Measurements from ENCODE around the gene C9.
A peak's percentile ranks its signal among the peaks of the same experiment; 100 is the strongest.

Gene C9

DNA sequence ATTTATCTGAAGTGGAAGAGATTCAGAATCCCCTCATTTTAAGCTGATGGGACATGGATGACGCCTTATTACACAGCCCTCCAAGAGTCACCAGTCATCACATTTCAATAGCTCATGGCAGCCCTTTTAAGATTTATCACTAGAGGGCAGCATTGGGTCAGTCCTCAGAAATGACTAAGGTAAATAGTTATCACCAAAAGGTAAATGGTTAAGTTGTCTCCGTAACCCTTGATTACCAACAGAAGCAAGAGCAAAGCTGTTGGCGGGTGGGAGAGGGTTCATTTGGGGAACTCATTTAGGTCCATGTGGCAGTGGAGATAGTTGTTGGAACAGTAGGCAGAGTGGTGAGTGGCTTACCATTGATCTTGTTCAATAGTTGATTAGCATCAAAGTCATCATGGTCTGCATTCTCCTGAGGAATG lies 12.0 kb upstream of the C9 start:
- DNase-seq (ENCODE audit: insufficient read length, low spot score), result peak; percentile 67
- peak; percentile 89 for FAIRE-seq

DNA sequence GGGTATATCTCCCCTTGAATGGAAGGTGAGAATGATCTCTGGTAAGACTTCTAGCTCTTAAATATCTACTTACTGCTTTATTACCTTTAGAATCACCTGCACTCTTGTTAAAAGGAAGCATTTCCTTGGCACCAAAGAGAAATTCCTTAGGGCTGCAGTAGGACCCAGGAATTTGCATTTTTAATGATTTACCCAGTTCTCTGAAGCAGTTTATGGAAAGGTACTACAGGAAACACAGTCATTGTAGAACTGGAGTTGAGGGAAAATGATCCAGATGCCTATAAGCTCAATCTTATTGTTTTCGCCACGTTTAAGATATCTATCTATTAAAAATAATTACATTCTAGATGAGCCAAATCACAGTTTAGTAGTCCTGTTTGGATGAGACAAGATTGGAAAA lies 9.5 kb upstream of the C9 start:
- no peak for DNase-seq (ENCODE audit: insufficient read length, low spot score)
- FAIRE-seq, result no peak

DNA sequence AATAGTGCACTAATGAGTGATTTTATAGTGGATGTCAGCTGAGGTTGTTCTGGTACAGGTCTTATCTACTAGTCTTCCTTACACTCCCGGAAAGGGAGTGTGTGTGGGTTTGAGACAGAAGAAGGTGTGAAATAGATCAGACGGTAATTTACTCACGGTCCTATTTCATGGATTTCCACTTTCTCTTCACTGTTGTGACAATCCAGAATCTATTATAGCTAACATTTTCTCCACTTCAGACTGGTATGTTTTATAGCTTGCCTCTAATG lies 7.0 kb upstream of the C9 start:
- FAIRE-seq, result peak; percentile 60

DNA sequence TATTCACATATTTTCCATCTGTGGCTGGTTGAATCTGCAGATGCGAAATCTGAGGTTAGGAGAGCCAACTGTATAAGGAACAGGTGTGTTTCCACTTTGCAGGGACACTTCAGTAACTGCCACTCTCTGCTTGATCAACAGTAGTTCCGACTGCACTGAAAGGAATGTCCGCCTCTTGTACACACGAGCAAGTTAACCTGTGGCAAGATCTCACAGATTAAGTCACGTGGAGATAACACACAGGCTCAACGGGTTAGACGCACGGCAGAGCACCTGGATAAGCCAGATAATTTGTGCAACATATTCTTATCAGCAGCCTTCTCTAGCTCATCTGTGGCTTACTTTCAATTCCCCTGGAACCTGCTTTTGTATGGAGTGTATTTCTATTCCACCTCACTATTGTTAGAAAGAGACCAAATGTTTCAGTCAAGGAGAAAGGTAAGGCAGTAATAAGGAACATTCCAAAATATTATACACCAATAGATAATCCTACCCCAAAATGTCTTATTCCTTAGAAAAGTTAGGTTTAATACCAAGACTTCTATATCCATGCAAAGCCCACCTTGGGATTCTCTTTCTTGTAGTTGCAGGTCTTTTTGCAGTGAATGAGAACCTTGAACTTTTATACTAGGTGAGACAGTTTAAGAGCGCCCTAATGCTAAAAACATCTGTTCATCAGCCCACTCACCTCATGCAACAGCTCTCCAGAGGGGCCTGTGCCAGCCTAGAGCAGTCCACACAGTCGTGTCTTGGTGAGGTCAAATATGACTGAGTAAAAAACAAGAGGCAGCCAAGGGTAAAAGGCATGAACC lies 6.5 kb upstream of the C9 start:
- FAIRE-seq, result no peak

More for the DNA sequence above, 7.0 kb upstream of the C9 start:
- no peak for DNase-seq (ENCODE audit: insufficient read length, low spot score)

DNA sequence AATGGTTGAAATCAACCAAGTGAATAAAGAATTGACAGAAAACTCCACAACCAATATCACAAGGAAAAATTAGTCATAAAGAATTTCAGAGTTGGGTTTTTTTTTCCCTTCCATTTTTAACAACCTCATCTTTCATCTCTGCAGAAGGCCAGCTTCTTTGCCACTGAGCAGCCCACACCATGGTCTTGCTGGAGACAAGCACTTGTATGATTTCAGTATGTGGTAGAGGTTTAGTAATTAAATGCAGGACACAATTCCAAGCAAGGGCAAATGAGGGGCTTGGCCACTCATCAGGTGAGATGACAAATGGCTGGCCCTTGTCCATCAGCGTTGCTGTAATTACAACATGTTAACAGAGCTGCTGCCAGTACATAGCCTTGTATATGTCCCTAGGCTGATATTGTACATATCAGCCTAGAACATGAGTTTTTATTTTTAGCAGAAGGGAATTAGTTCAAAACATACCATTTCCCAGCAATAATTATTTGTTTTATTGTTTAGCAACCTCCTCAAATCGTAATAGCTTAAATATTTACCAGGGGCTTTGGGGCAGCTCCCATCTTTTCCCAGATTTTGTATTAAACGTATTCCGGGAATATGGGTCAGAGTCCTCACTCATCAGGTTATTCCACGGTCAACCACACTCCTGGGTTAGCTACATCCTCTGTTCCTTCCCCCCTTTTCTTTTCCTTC lies 5.0 kb upstream of the C9 start:
- FAIRE-seq, result no peak
- no peak for DNase-seq (ENCODE audit: insufficient read length, low spot score)

More for the DNA sequence above, 6.5 kb upstream of the C9 start:
- DNase-seq (ENCODE audit: insufficient read length, low spot score), result no peak

DNA sequence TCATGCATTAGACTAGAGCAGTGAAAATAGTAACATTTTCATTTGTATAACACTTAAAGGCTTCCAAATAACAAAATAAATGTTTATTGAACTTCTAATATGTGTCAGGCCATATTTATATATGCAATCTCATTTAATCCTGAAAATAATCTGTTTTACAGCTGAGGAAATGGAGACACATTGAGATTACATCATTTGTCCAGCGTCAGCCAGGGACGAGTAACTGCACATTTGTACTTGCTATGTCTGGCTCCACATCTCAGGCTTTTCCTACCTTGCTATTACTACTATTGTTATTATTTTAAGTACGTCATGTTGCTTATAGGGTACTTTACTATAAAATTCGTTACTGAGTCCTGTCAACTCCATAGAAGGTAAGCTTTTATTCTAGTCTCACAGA lies 3.8 kb upstream of the C9 start:
- FAIRE-seq, result no peak
- no peak for DNase-seq (ENCODE audit: insufficient read length, low spot score)

DNA sequence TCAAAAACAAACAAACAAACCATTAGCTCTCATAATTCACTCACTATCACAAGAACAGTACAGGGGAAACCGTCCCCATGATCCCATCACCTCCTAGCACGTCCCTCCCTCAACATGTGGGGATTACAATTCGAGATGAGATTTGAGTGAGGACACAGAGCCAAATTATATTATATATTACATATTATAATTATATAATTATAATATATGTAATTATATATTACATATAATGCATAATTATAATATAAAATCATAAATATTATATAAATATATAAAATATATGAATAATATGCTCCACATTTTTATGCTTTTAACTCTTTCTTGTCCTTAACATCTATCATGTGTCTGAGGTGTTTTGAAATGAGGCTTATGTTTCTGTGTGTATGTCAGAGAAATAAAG lies 3.4 kb upstream of the C9 start:
- FAIRE-seq, result no peak
- no peak for DNase-seq (ENCODE audit: insufficient read length, low spot score)

DNA sequence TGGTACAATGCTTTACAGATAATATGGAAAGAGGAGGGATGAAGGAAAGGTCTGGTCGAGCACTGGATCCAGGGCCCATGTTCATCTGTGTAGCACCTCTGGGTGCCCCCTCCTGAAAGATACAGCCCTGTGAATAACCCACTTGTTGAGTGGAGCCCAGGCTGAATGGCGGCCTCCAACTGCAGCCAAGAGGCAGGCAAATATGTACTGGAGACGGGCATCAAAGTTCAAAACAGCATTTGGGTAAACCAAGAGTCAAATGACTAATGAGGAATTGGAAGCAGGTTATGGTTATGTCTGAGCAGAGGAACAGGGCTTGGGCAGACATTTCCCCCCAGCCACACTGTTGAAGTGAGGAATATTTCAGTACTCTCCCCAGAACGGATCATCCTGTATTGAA lies 1.1 kb downstream of the C9 start:
- FAIRE-seq, result no peak
- no peak for DNase-seq (ENCODE audit: insufficient read length, low spot score)

DNA sequence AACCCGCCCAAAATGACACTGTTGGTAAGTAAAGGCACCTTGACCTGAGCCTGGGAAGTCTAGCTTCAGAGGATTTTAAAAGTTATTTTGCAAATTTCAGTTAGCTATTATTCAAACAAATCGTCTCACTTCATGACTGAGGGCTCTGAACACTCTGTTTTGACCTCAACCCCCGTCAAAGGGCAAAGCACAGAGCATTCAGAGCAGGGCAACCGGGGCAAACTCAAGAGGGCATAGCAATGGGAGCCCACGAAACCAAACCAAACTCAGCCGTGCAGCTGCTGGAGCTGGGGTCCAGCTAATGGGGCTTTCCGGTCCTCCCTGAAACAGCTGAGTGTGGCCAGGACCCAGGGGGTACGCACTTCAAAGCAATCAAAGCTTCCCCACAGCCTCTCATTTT lies 1.6 kb downstream of the C9 start:
- FAIRE-seq (no peak), DNase-seq (ENCODE audit: insufficient read length, low spot score) (no peak)

DNA sequence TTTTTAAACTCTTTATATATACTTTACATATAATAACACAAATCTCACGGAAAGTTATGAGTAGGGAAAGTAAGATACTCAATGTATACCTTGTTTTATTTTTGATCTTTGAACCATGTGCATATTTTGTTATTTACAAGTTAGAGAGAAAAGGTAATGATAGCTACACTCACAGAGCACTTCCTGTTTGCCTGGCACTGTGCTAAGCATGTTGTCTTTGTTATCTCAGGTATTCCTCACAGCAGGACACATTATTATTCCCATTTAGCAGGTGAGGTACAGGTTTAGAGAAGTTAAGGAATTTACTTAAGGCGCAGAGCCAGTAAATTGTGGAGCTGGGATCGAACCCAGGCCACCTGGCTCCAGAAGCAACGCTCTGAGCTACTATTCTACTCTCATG lies 3.0 kb downstream of the C9 start:
- FAIRE-seq (peak; percentile 36), DNase-seq (ENCODE audit: insufficient read length, low spot score) (no peak)

DNA sequence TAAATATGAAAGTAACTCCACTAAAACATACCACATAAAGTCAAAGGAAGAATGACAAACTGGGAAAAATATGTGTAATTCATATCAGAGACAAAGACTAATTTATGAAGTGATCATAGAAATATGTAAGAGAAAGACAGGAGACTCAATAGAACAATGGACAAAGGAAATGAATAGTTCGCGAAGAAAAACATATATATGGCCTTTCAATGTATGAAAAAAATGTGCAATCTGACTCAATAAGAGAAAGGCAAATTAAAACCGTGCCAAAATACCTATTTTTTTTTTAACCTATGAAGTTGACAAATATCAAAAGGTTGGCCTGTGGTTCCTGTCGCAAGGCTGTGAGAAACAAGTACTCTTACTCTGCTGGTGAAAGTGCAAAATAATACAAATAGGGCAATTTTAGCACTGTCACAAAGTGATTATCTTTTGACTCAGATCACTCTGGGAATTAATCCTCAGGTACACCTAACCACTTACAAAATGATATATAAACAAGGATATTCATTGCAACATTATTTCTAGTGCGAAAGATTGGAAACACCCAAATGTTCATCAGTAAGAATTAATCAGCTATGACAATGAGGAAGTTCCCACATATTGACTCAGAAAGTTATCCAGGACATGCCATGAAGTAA lies 3.7 kb downstream of the C9 start:
- DNase-seq (ENCODE audit: insufficient read length, low spot score) (no peak), FAIRE-seq (no peak)

DNA sequence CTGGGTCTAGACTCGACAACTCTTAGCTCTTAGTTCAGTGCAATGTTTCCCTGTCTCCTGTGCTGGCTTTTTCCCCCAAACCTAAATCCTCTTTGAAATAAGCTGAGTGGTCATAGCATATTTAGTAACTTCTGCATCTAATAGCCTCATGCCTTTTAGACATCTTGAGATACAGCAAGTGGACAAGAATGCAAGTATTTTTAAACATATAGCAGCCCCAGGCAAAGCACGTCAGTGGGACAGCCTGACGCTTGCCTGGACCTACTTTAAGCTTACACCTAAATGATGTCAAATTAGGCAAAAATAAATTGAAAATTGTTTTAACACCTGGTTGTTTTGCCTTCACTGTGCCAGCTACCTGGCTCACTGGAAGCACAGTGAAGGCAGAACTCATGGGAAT lies 8.0 kb downstream of the C9 start:
- no peak for FAIRE-seq
- DNase-seq (ENCODE audit: insufficient read length, low spot score), result no peak

DNA sequence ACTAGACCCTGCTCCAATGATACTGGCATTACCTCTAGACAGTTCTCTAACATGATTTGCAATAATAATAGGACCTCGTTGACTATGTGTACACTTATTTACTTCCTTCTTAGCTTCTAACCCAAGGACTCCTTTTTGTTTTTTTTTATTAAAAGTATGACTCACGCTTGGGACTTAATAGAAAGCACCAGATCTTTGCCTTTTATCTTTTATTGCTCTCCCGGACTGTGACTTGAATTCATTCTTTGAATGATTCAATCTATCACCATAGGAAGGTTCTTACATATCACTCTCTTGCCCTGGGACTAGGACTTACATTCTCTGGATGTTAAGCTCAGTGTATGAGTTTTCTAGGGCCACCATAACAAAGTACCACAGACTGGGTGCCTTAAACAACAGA lies 9.0 kb downstream of the C9 start:
- no peak for DNase-seq (ENCODE audit: insufficient read length, low spot score)
- FAIRE-seq, result no peak

DNA sequence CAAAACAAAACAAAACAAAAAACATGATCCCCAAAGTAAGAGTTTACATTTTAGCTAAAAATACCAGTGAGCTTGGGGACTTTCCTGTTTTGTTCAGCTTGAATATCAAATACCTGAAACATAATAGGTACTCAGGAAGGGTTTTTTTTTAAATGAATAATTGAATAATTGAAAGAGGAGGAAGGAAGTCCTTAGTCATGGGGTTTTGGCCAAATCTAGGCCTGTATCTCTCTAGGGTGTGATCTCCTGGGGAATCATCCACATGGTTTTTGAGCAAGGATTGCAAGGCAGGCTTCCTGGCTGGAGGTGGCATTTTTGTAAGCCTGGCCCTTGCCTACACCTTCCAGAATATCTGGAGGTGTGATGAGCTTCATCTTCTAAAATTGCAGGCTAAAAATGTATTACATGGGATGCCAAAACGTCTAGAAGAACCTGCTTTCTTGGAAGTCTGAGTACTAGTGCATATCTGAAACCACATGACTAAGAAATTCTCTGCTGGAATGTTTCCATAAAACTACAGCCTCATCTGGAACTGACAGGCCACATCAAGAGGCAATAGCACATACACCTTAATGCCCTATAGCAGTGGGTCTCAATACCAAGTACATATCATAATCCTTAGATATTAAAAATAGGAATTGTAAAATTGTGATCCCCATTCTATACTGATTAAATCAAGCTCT lies 10.4 kb downstream of the C9 start:
- no peak for DNase-seq (ENCODE audit: insufficient read length, low spot score)
- no peak for FAIRE-seq

DNA sequence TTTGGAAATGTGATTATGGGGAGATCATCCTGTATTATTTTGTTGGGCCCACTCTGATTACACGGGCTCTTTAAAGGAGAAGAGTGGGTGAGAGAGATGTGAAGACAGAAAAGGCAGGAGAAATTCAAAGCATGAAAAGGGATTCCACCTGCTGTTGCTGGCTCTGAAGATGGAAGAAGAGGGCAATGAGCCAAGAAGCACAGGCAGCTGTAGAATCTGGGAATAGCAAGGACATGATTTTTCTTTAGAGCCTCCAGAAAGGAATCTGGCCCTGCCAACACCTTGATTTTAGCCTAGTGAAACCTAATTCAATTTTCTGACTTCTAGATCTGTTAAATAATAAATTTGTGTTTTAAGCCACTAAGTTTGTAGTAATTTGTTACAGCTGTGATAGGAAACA lies 11.3 kb downstream of the C9 start:
- no peak for FAIRE-seq
- DNase-seq (ENCODE audit: insufficient read length, low spot score), result no peak

DNA sequence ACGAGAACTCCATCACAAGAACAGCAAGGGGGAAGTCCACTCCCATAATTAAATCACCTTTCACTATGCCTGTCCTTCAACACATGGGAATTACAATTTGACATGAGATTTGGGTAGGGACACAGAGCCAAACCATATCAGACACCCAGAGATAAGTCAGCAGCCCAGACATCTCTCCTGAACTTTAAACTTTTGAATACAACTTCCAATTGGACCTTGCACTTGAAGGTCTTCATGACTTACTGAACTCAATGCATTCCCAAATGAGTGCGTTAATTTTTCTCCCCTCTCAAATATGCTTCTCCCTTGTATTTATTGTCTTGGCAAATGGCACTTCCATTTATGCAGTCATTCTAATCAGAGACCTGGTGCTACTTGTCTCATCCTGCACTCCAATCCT lies 12.1 kb downstream of the C9 start:
- FAIRE-seq (no peak), DNase-seq (ENCODE audit: insufficient read length, low spot score) (no peak)

DNA sequence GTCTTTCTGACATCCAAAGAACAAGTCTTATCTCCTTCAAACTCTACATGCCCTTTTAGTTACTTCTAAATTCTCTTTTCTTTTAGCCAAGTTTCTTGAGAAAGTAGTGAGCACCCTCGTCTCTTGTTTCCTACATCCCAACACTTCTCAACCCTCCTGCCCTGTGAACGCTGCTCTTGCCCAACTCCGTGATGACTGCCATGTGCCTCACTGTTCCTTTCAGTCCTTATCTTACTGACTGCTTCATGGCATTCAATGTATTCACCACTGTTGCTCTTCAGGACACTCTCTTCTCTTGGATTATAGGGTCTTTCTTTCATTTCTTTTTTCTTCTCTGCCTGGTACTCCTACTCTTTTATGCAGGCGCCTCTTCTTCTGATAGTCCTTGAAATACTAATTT lies 14.8 kb downstream of the C9 start:
- no peak for FAIRE-seq
- DNase-seq (ENCODE audit: insufficient read length, low spot score), result no peak

DNA sequence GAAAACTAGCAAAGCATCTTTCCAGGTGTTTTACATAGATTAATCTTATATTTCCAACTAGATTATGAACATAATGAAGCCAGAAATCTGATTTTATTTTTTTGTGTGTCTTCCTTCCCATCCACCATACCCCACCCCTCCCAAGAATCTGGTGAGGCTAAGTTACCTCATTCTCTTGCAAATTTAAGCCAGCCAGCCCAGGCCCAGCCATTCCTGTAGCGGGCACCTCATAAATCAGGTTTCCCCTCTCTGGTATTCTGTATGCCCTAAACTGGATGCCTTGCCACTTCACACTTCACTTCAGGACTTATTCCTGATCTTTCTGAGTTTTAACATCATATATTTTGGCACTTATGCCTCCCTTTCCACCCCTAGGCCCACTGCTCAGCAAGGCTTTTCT lies 21.8 kb downstream of the C9 start:
- DNase-seq (ENCODE audit: insufficient read length, low spot score) (no peak), FAIRE-seq (no peak)

DNA sequence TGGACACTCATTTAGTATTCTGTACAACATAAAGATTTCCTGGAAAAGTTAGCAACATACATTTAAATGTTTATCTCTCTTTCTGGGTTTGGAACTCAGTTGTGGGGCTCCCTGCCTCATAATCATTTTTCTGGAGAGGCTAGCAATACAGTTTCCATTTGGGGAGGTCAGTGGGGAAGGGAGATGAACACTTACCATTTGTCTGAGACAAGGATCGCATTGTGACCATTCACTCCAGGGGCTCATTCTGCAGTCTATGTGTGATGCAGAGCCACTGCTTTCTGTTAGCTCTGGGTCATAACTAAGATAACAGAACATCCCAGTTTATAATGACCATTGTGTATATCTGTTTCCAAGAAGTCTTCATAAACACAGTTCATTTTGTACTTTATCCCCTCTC lies 22.4 kb downstream of the C9 start:
- no peak for FAIRE-seq
- DNase-seq (ENCODE audit: insufficient read length, low spot score), result no peak

DNA sequence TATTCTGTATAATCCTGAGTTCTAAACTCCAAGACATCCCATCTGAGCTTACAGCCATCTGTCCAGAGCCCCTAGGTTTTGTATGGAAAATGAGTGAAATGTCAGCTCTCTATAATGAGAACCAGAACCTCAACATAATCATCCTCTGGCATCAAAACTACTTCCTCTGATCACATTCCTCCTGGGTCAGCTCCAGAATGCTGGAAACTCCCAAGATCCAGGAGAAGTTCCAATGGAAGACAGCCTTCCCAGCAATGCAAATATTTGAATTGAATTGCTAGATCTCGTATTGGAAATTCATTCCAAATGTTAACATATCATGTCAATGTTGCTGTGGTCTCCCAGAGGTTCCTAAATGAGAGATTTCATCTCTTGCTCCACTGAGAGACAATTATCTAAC lies 23.8 kb downstream of the C9 start:
- no peak for DNase-seq (ENCODE audit: insufficient read length, low spot score)
- FAIRE-seq, result no peak

DNA sequence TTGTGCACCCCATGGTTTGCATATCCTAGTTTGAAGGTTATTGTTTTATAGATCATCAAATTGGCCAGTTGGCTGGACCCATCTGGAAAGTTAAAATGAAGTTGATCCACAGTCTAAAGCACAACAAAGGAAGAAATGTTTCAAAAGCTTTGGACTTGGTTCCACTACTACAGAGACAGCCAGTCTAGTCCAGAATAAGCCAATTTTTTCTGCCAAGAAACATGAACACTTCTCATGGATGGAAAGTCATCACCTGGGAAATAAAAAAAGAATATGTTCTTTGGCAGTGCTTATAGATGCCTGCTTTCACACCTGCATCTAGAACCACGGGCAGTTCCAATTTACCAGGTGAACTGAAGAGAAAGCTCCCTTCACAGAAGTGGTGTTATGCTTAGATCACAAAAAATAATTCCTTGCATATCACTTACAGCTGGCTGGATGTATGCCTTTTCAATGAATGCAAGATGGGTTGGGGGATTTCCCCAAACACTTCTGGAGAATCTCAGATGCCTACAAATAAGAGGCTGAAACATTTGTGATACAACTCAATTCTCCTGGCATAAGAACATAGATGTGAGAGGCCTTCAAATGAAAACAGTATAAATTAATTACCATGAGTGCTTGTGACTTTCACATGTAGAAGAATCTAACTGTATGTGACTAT lies 26.9 kb downstream of the C9 start:
- DNase-seq (ENCODE audit: insufficient read length, low spot score) (no peak), FAIRE-seq (no peak)
